Osteoblast (primary cell): Measurements from ENCODE around the gene PPFIA2. TPM values are rescaled to one million over a fixed set of nuclear protein-coding genes. Genes with fewer than 3 reads are reported as not detected.

Experiments used
- DNase-seq: peaks from one replicate; pipeline ENCODE4 v3.0.0; 2011; ENCODE audit warnings: low spot score, mixed read lengths; ENCODE audit not compliant: insufficient read length; ENCODE audit errors: missing footprints
- H2AFZ ChIP-seq: 2 replicates; pipeline ENCODE4 v1.6.0; 2011; ENCODE audit warnings: mild to moderate bottlenecking, low read length
- H3K27ac ChIP-seq: 2 replicates; pipeline ENCODE4 v1.5.1; 2011; ENCODE audit warnings: mild to moderate bottlenecking, low read depth, low read length, moderate library complexity
- H3K27me3 ChIP-seq: 2 replicates; pipeline ENCODE4 v1.6.0; 2012; ENCODE audit warnings: mild to moderate bottlenecking, control low read depth, inconsistent platforms, low read length, moderate library complexity; ENCODE audit not compliant: insufficient read depth
- H3K36me3 ChIP-seq: 2 replicates; pipeline ENCODE4 v1.5.1; 2011; ENCODE audit warnings: mild to moderate bottlenecking, low read length, control low read depth, moderate library complexity; ENCODE audit not compliant: insufficient read depth
- H3K4me1 ChIP-seq: 2 replicates; pipeline ENCODE4 v1.5.1; 2011; ENCODE audit warnings: mild to moderate bottlenecking, low read length, control low read depth, moderate library complexity; ENCODE audit not compliant: insufficient read depth
- H3K4me2 ChIP-seq: 2 replicates; pipeline ENCODE4 v1.6.0; 2011; ENCODE audit warnings: mild to moderate bottlenecking, low read length; ENCODE audit not compliant: insufficient read depth
- H3K4me3 ChIP-seq: fragments of 200-600 bp; sonication (generic); 3 replicates; pipeline ENCODE4 v1.5.1; 2012; ENCODE audit warnings: mild to moderate bottlenecking, low read length, inconsistent platforms; ENCODE audit not compliant: insufficient read depth
- H3K79me2 ChIP-seq: 2 replicates; pipeline ENCODE4 v1.6.0; 2012; ENCODE audit warnings: mild to moderate bottlenecking, low read length, control low read depth, inconsistent platforms; ENCODE audit not compliant: insufficient read depth
- H3K9me3 ChIP-seq: 2 replicates; pipeline ENCODE4 v1.5.1; 2011; ENCODE audit warnings: low read depth, low read length, control low read depth
- H4K20me1 ChIP-seq: 2 replicates; pipeline ENCODE4 v1.6.0; 2012; ENCODE audit warnings: mild to moderate bottlenecking, low read length, control low read depth; ENCODE audit not compliant: insufficient read depth
- CTCF ChIP-seq: IDR thresholded peaks from 2 replicates; pipeline ENCODE4 v1.5.1; 2011; ENCODE audit warnings: mild to moderate bottlenecking, low read depth, low read length, moderate library complexity; ENCODE audit errors: extremely low read depth
- total RNA-seq: library from RNA; depleted of rRNA; stranded (reverse); fragments of >200 nt; gene quantifications from 2 replicates; pipeline ENCODE4 v1.2.3, GENCODE V29; 2012

Gene PPFIA2
- total RNA-seq, 1 donor, result 3.3 TPM

GRCh38 chr12:81543621-81544139 is 215.5 kb downstream of the PPFIA2 start:
- H3K79me2 ChIP-seq, result no peaks in the 10 kb centered on the region
- H2AFZ ChIP-seq, result no peak overlapping the region
- no peak overlapping the region for H3K4me3 ChIP-seq
- no peaks in the 10 kb centered on the region for H3K4me1 ChIP-seq
- no peaks in the 10 kb centered on the region for H3K27me3 ChIP-seq
- H3K27ac ChIP-seq, result no peak overlapping the region
- TF ChIP-seq CTCF, result no peak
- H3K9me3 ChIP-seq, result no peaks in the 10 kb centered on the region
- no peak overlapping the region for H3K4me2 ChIP-seq
- no peaks in the 10 kb centered on the region for H3K36me3 ChIP-seq
- H4K20me1 ChIP-seq, result no peaks in the 10 kb centered on the region
- no peak for DNase-seq

GRCh38 chr12:81542065-81543010 is 216.8 kb downstream of the PPFIA2 start:
- TF ChIP-seq CTCF, result no peak
- H3K4me2 ChIP-seq, result no peak overlapping the region
- no peaks in the 10 kb centered on the region for H3K27me3 ChIP-seq
- H3K79me2 ChIP-seq, result no peaks in the 10 kb centered on the region
- no peaks in the 10 kb centered on the region for H3K9me3 ChIP-seq
- H3K36me3 ChIP-seq, result no peaks in the 10 kb centered on the region
- H4K20me1 ChIP-seq, result no peaks in the 10 kb centered on the region
- H3K4me1 ChIP-seq, result no peaks in the 10 kb centered on the region
- H3K4me3 ChIP-seq, result no peak overlapping the region
- H2AFZ ChIP-seq, result no peak overlapping the region
- H3K27ac ChIP-seq, result no peak overlapping the region
- DNase-seq, result no peak

GRCh38 chr12:81541121-81541520 is 218.0 kb downstream of the PPFIA2 start:
- Histone ChIP-seq H3K4me3 (no peak overlapping the region), H3K27me3 (no peaks in the 10 kb centered on the region), H3K79me2 (no peaks in the 10 kb centered on the region), H3K36me3 (no peaks in the 10 kb centered on the region), H3K9me3 (no peaks in the 10 kb centered on the region), H2AFZ (no peak overlapping the region), H3K4me1 (no peaks in the 10 kb centered on the region), H3K4me2 (no peak overlapping the region), H4K20me1 (no peaks in the 10 kb centered on the region), H3K27ac (no peak overlapping the region)
- DNase-seq, result no peak
- no peak for TF ChIP-seq CTCF

GRCh38 chr12:81539279-81539678 is 219.9 kb downstream of the PPFIA2 start:
- no peak overlapping the region for H3K4me2 ChIP-seq
- H3K27me3 ChIP-seq, result no peaks in the 10 kb centered on the region
- H3K27ac ChIP-seq, result no peak overlapping the region
- no peak for TF ChIP-seq CTCF
- H3K36me3 ChIP-seq, result no peaks in the 10 kb centered on the region
- H3K4me3 ChIP-seq, result no peak overlapping the region
- no peak for DNase-seq
- no peaks in the 10 kb centered on the region for H4K20me1 ChIP-seq
- H3K4me1 ChIP-seq, result no peaks in the 10 kb centered on the region
- H3K79me2 ChIP-seq, result no peaks in the 10 kb centered on the region
- H3K9me3 ChIP-seq, result no peaks in the 10 kb centered on the region
- H2AFZ ChIP-seq, result no peak overlapping the region
